ENCODE results near the gene ARHGEF25.

- TF ChIP-seq CTCF (conservative IDR thresholded peaks at IDR 0.05), result no peak
- no peak for TF ChIP-seq EZH2 (IDR thresholded peaks at IDR 0.05; ENCODE audit: low read depth)
Measured at GRCh38 chr12:57613427-57614109, 2.3 kb downstream of the ARHGEF25 start.

Data from PC-9 (cell line).